HG03521 (cell line): ENCODE data around the gene TMPRSS11B.
"Not testable (repeated sequence)": the region's sequence is repeated elsewhere in the genome, so short reads cannot be mapped to it uniquely, and the experiment has no call there.

Experiments
- ATAC-seq: cut with Tn5 transposase; IDR thresholded peaks from one replicate; pipeline ENCODE4 v1.9.1; 2021; ENCODE audit warnings: mild to moderate bottlenecking, moderate library complexity; ENCODE audit not compliant: unreplicated experiment

The TMPRSS11B gene

GRCh38 chr4:68228568-68228967 lies 16.9 kb downstream of the TMPRSS11B start:
- ATAC-seq, result no peak

- no peak for ATAC-seq
These were observed 27.4 kb downstream of the TMPRSS11B start for GRCh38 chr4:68218044-68218443.

- ATAC-seq, result no peak
These were observed 29.0 kb downstream of the TMPRSS11B start for GRCh38 chr4:68216501-68216900.

GRCh38 chr4:68209003-68209402 lies 36.5 kb downstream of the TMPRSS11B start:
- ATAC-seq, result no peak

GRCh38 chr4:68194305-68194704 lies 51.2 kb downstream of the TMPRSS11B start:
- not testable (repeated sequence) for ATAC-seq

- ATAC-seq, result no peak
These were observed 52.3 kb downstream of the TMPRSS11B start for GRCh38 chr4:68193194-68193593.

- ATAC-seq, result no peak
These were observed 58.3 kb downstream of the TMPRSS11B start for GRCh38 chr4:68187145-68187544.

- ATAC-seq, result no peak
These were observed 60.6 kb downstream of the TMPRSS11B start for GRCh38 chr4:68184923-68185322.

GRCh38 chr4:68183417-68183816 lies 62.1 kb downstream of the TMPRSS11B start:
- ATAC-seq, result no peak

- no peak for ATAC-seq
These were observed 63.1 kb downstream of the TMPRSS11B start for GRCh38 chr4:68182382-68182820.

- ATAC-seq, result no peak
These were observed 64.5 kb downstream of the TMPRSS11B start for GRCh38 chr4:68180849-68181526.

GRCh38 chr4:68176904-68177303 lies 68.6 kb downstream of the TMPRSS11B start:
- no peak for ATAC-seq
